Measurements from ENCODE around the gene UQCC3. TPM values are rescaled to one million over a fixed set of nuclear protein-coding genes. Genes with fewer than 3 reads are reported as not detected.
"Not testable (repeated sequence)": the region's sequence is repeated elsewhere in the genome, so short reads cannot be mapped to it uniquely, and the experiment has no call there.

UQCC3 gene
- total RNA-seq, 4 donors from 2014 or later = 9.1 to 12.4 (median 9.8) TPM

- TF ChIP-seq CTCF (IDR thresholded peaks at IDR 0.05) (no peak), POLR2A (IDR thresholded peaks at IDR 0.05) (no peak), POLR2AphosphoS5 (IDR thresholded peaks at IDR 0.05) (no peak), EP300 (IDR thresholded peaks at IDR 0.05) (no peak)
- Histone ChIP-seq H3K4me1 (peaks cover 50% of the 10 kb centered on the region), H3K36me3 (peaks cover 28% of the 10 kb centered on the region), H3K4me3 (no peak overlapping the region), H3K27me3 (no peaks in the 10 kb centered on the region), H3K9me3 (no peaks in the 10 kb centered on the region), H3K27ac (no peak overlapping the region)
- DNase-seq (ENCODE audit: low spot score in 2 of 2) = no peak
- 80% methylated on average over 2 of the region's 2 CpGs for WGBS
These were observed 1.7 kb downstream of the UQCC3 start for GRCh38 chr11:62673196-62673525.

- not testable (repeated sequence) for H3K27me3 ChIP-seq; DNase-seq (ENCODE audit: low spot score in 2 of 2); H3K9me3 ChIP-seq; H3K27ac ChIP-seq; H3K4me3 ChIP-seq
- H3K4me1 ChIP-seq = peaks cover 54% of the 10 kb centered on the region
- H3K36me3 ChIP-seq = peaks cover 28% of the 10 kb centered on the region
- 97% methylated on average over 10 of the region's 10 CpGs for WGBS
These were observed 3.9 kb downstream of the UQCC3 start for GRCh38 chr11:62675415-62675814.

- TF ChIP-seq CTCF (IDR thresholded peaks at IDR 0.05) (no peak), EP300 (IDR thresholded peaks at IDR 0.05) (no peak), POLR2A (IDR thresholded peaks at IDR 0.05) (no peak), POLR2AphosphoS5 (IDR thresholded peaks at IDR 0.05) (no peak)
- H3K27ac ChIP-seq = no peak overlapping the region
- H3K27me3 ChIP-seq = no peaks in the 10 kb centered on the region
- no peak overlapping the region for H3K4me3 ChIP-seq
- no peak for DNase-seq (ENCODE audit: low spot score in 2 of 2)
- H3K36me3 ChIP-seq = peaks cover 28% of the 10 kb centered on the region
- WGBS = 43% methylated on average over 6 of the region's 6 CpGs
- no peaks in the 10 kb centered on the region for H3K9me3 ChIP-seq
- H3K4me1 ChIP-seq = peaks cover 56% of the 10 kb centered on the region
These were observed 5.2 kb downstream of the UQCC3 start for GRCh38 chr11:62676698-62677097.

- H3K36me3 ChIP-seq = peaks cover 28% of the 10 kb centered on the region
- no peak overlapping the region for H3K4me3 ChIP-seq
- H3K9me3 ChIP-seq = no peaks in the 10 kb centered on the region
- TF ChIP-seq POLR2A (IDR thresholded peaks at IDR 0.05) (no peak), CTCF (IDR thresholded peaks at IDR 0.05) (no peak), POLR2AphosphoS5 (IDR thresholded peaks at IDR 0.05) (no peak), EP300 (IDR thresholded peaks at IDR 0.05) (no peak)
- no peak overlapping the region for H3K27ac ChIP-seq
- H3K27me3 ChIP-seq = no peaks in the 10 kb centered on the region
- peaks cover 54% of the 10 kb centered on the region for H3K4me1 ChIP-seq
- WGBS = 72% methylated on average over 6 of the region's 6 CpGs
- DNase-seq (ENCODE audit: low spot score in 2 of 2) = no peak
These were observed 5.7 kb downstream of the UQCC3 start for GRCh38 chr11:62677156-62677555.

GRCh38 chr11:62677714-62678113 lies 6.2 kb downstream of the UQCC3 start:
- peaks cover 48% of the 10 kb centered on the region for H3K4me1 ChIP-seq
- no peaks in the 10 kb centered on the region for H3K27me3 ChIP-seq
- H3K27ac ChIP-seq = no peak overlapping the region
- H3K36me3 ChIP-seq = peaks cover 28% of the 10 kb centered on the region
- H3K4me3 ChIP-seq = peak overlapping the region; percentile 97
- DNase-seq (ENCODE audit: low spot score in 2 of 2) = no peak
- H3K9me3 ChIP-seq = no peaks in the 10 kb centered on the region
- 79% methylated on average over 15 of the region's 15 CpGs for WGBS
- no peak for TF ChIP-seq EP300 (IDR thresholded peaks at IDR 0.05)
- TF ChIP-seq CTCF (IDR thresholded peaks at IDR 0.05) = no peak
- TF ChIP-seq POLR2A (IDR thresholded peaks at IDR 0.05) = no peak
- TF ChIP-seq POLR2AphosphoS5 (IDR thresholded peaks at IDR 0.05) = no peak

GRCh38 chr11:62678433-62678769 lies 6.9 kb downstream of the UQCC3 start:
- Histone ChIP-seq H3K36me3 (peaks cover 28% of the 10 kb centered on the region), H3K27ac (peak overlapping the region; percentile 96), H3K4me1 (peaks cover 41% of the 10 kb centered on the region), H3K9me3 (no peaks in the 10 kb centered on the region), H3K27me3 (no peaks in the 10 kb centered on the region), H3K4me3 (peak overlapping the region; percentile 97)
- WGBS = 5% methylated on average over 16 of the region's 16 CpGs
- no peak for DNase-seq (ENCODE audit: low spot score in 2 of 2)
- TF ChIP-seq POLR2AphosphoS5 (IDR thresholded peaks at IDR 0.05) (no peak), CTCF (IDR thresholded peaks at IDR 0.05) (no peak), POLR2A (IDR thresholded peaks at IDR 0.05) (no peak), EP300 (IDR thresholded peaks at IDR 0.05) (no peak)
